LNCaP clone FGC (cell line): ENCODE measurements around the gene OR8B12.
"Not testable (repeated sequence)": the region's sequence is repeated elsewhere in the genome, so short reads cannot be mapped to it uniquely, and the experiment has no call there.

ENCODE experiments used
- DNase-seq: peaks from one replicate; pipeline ENCODE4 v3.0.0-alpha.2; 2011; ENCODE audit warnings: low read depth
- H3K4me3 ChIP-seq: 2 replicates; pipeline ENCODE4 v1.5.1; 2011; ENCODE audit warnings: mild to moderate bottlenecking, low read depth, low read length, control low read depth
- TF ChIP-seq, protein P1 (sequence below): IDR thresholded peaks from 2 replicates; pipeline ENCODE4 v1.5.1; 2012; ENCODE audit warnings: mild to moderate bottlenecking; ENCODE audit not compliant: control insufficient read depth, insufficient read depth; ENCODE audit errors: extremely low read depth

OR8B12 gene

GRCh38 chr11:124534051-124534450, 9.4 kb downstream of the OR8B12 start:
- TF ChIP-seq, protein P1, sequence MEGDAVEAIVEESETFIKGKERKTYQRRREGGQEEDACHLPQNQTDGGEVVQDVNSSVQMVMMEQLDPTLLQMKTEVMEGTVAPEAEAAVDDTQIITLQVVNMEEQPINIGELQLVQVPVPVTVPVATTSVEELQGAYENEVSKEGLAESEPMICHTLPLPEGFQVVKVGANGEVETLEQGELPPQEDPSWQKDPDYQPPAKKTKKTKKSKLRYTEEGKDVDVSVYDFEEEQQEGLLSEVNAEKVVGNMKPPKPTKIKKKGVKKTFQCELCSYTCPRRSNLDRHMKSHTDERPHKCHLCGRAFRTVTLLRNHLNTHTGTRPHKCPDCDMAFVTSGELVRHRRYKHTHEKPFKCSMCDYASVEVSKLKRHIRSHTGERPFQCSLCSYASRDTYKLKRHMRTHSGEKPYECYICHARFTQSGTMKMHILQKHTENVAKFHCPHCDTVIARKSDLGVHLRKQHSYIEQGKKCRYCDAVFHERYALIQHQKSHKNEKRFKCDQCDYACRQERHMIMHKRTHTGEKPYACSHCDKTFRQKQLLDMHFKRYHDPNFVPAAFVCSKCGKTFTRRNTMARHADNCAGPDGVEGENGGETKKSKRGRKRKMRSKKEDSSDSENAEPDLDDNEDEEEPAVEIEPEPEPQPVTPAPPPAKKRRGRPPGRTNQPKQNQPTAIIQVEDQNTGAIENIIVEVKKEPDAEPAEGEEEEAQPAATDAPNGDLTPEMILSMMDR = no peak
- H3K4me3 ChIP-seq = no peak overlapping the region
- no peak for DNase-seq

- no peak for DNase-seq
- no peak overlapping the region for H3K4me3 ChIP-seq
- TF ChIP-seq, protein P1 = no peak
Observed at GRCh38 chr11:124533626-124534025, 9.8 kb downstream of the OR8B12 start.

DNA sequence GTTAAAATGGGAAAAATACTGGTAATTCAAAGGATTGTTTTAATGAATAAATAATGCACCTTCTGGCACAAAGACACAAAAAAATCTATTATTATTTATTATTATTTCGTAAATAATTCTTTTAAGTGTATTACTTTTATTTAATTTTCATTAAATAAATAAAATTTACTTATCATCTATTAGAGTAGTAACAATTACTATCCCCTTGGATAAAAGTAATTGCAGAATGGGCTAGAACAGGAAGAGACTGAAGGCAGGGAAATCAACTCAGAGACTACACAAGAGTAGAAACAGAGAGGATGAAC, 23.0 kb downstream of the OR8B12 start:
- no peak overlapping the region for H3K4me3 ChIP-seq
- no peak for DNase-seq
- TF ChIP-seq, protein P1 = no peak

- DNase-seq = no peak
- TF ChIP-seq, protein P1 = no peak
- no peak overlapping the region for H3K4me3 ChIP-seq
Observed at GRCh38 chr11:124519850-124520549, 23.5 kb downstream of the OR8B12 start.

GRCh38 chr11:124518989-124519451, 24.4 kb downstream of the OR8B12 start:
- H3K4me3 ChIP-seq = no peak overlapping the region
- TF ChIP-seq, protein P1 = no peak
- no peak for DNase-seq

GRCh38 chr11:124517314-124517713, 26.1 kb downstream of the OR8B12 start:
- no peak overlapping the region for H3K4me3 ChIP-seq
- TF ChIP-seq, protein P1 = no peak
- no peak for DNase-seq

GRCh38 chr11:124514675-124515074, 28.8 kb downstream of the OR8B12 start:
- DNase-seq, H3K4me3 ChIP-seq: not testable (repeated sequence)

DNA sequence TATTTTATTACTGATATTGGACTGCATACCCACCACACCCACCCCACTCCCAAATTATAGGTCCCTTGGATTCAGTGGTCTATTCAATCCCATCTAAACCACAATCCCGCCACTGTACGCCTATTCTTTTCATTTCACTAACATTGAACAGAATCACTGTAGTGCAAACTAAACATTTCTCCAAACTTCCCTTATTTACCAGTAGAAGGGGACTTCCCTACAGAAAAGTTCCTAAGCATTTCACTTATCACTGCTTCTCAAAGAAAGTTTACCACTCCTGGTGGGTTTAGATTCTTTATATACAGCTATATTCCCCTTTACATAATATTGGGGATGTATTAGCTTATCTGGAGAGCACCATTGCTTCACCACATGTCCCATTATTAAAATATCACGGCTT, 29.3 kb downstream of the OR8B12 start:
- DNase-seq = no peak
- TF ChIP-seq, protein P1 = no peak
- no peak overlapping the region for H3K4me3 ChIP-seq
